H9 (cell line): Measurements from ENCODE around the gene HP1BP3. TPM values are rescaled to one million over a fixed set of nuclear protein-coding genes. Genes with fewer than 3 reads are reported as not detected.

Experiments
- DNase-seq: peaks from one replicate; pipeline ENCODE4 v3.0.0-alpha.2; 2017
- H2AFZ ChIP-seq: one replicate; pipeline ENCODE4 v1.6.1; 2013; ENCODE audit warnings: mild to moderate bottlenecking, low read length, control low read depth, moderate library complexity
- H2AK5ac ChIP-seq: 2 replicates; pipeline ENCODE4 v1.6.1; 2013; ENCODE audit warnings: low read length, control low read depth, mixed read lengths; ENCODE audit not compliant: insufficient read length
- H2BK120ac ChIP-seq: one replicate; pipeline ENCODE4 v1.6.1; 2013; ENCODE audit warnings: low read depth, mild to moderate bottlenecking, low read length, control low read depth, inconsistent platforms; ENCODE audit not compliant: poor library complexity, severe bottlenecking
- H2BK12ac ChIP-seq: 2 replicates; pipeline ENCODE4 v1.6.1; 2013; ENCODE audit warnings: low read length, control low read depth, mixed read lengths, low read depth; ENCODE audit not compliant: insufficient read length
- H2BK15ac ChIP-seq: 2 replicates; pipeline ENCODE4 v1.6.1; 2013; ENCODE audit warnings: low read depth, low read length, control low read depth
- H2BK20ac ChIP-seq: one replicate; pipeline ENCODE4 v1.6.1; 2013; ENCODE audit warnings: low read depth, mild to moderate bottlenecking, low read length, control low read depth, inconsistent platforms; ENCODE audit not compliant: poor library complexity, severe bottlenecking
- H2BK5ac ChIP-seq: 2 replicates; pipeline ENCODE4 v1.6.1; 2013; ENCODE audit warnings: low read length, control low read depth, mixed read lengths; ENCODE audit not compliant: insufficient read length
- H3K14ac ChIP-seq: 2 replicates; pipeline ENCODE4 v1.6.1; 2013; ENCODE audit warnings: low read length, control low read depth; ENCODE audit not compliant: insufficient read depth
- H3K18ac ChIP-seq: 2 replicates; pipeline ENCODE4 v1.6.1; 2013; ENCODE audit warnings: low read depth, mild to moderate bottlenecking, mixed read lengths, low read length, control low read depth; ENCODE audit not compliant: insufficient read length
- H3K23ac ChIP-seq: 2 replicates; pipeline ENCODE4 v1.6.1; 2013; ENCODE audit warnings: low read length, control low read depth, mixed read lengths, low read depth; ENCODE audit not compliant: insufficient read length
- H3K23me2 ChIP-seq: 2 replicates; pipeline ENCODE4 v1.6.1; 2013; ENCODE audit warnings: low read depth, mild to moderate bottlenecking, mixed read lengths, low read length, control low read depth; ENCODE audit not compliant: insufficient read length, poor library complexity, severe bottlenecking
- H3K27ac ChIP-seq: 2 replicates; pipeline ENCODE4 v1.5.1; 2013; ENCODE audit warnings: low read length, control low read depth, mixed read lengths, low read depth; ENCODE audit not compliant: insufficient read length
- H3K27me3 ChIP-seq: 2 replicates; pipeline ENCODE4 v1.6.1; 2013; ENCODE audit warnings: low read length, control low read depth, inconsistent platforms; ENCODE audit not compliant: insufficient read depth
- H3K4ac ChIP-seq: 2 replicates; pipeline ENCODE4 v1.6.1; 2013; ENCODE audit warnings: low read depth, mild to moderate bottlenecking, control low read depth, inconsistent platforms, low read length, moderate library complexity
- H3K4me1 ChIP-seq: 2 replicates; pipeline ENCODE4 v1.6.1; 2013; ENCODE audit warnings: low read length, control low read depth, inconsistent platforms; ENCODE audit not compliant: insufficient read depth
- H3K4me2 ChIP-seq: 2 replicates; pipeline ENCODE4 v1.6.1; 2013; ENCODE audit warnings: low read length, control low read depth, mixed read lengths; ENCODE audit not compliant: insufficient read length, insufficient read depth
- H3K56ac ChIP-seq: 2 replicates; pipeline ENCODE4 v1.6.1; 2013; ENCODE audit warnings: low read depth, mild to moderate bottlenecking, mixed read lengths, low read length, control low read depth; ENCODE audit not compliant: insufficient read length
- H3K79me1 ChIP-seq: 2 replicates; pipeline ENCODE4 v1.6.1; 2013; ENCODE audit warnings: low read depth, mild to moderate bottlenecking, moderate library complexity, low read length, control low read depth, inconsistent platforms; ENCODE audit not compliant: insufficient read depth, poor library complexity, severe bottlenecking
- H3K79me2 ChIP-seq: 2 replicates; pipeline ENCODE4 v1.6.1; 2013; ENCODE audit warnings: low read length, control low read depth, inconsistent platforms; ENCODE audit not compliant: insufficient read depth
- H3K9ac ChIP-seq: 2 replicates; pipeline ENCODE4 v1.6.1; 2013; ENCODE audit warnings: low read length, control low read depth, mixed read lengths; ENCODE audit not compliant: insufficient read length; ENCODE audit errors: extremely low read depth
- H3K9me3 ChIP-seq: one replicate; pipeline ENCODE4 v1.6.1; 2013; ENCODE audit warnings: low read depth, low read length, inconsistent platforms; ENCODE audit not compliant: control insufficient read depth
- H3T11ph ChIP-seq: one replicate; pipeline ENCODE4 v1.6.1; 2013; ENCODE audit warnings: mild to moderate bottlenecking, low read length, control low read depth, inconsistent platforms
- H4K20me1 ChIP-seq: one replicate; pipeline ENCODE4 v1.6.1; 2013; ENCODE audit not compliant: control insufficient read depth, insufficient read length, insufficient read depth
- H4K5ac ChIP-seq: 2 replicates; pipeline ENCODE4 v1.6.1; 2013; ENCODE audit warnings: low read depth, mild to moderate bottlenecking, mixed read lengths, low read length, control low read depth; ENCODE audit not compliant: insufficient read length
- H4K8ac ChIP-seq: replicated peaks from 2 replicates; pipeline ENCODE4 v1.6.1; 2013; ENCODE audit warnings: low read length, control low read depth, mixed read lengths, low read depth; ENCODE audit not compliant: insufficient read length
- H4K91ac ChIP-seq: 2 replicates; pipeline ENCODE4 v1.6.1; 2013; ENCODE audit warnings: low read depth, mild to moderate bottlenecking, moderate library complexity, mixed read lengths, low read length, control low read depth; ENCODE audit not compliant: insufficient read length
- H3K27ac Mint-ChIP-seq, 3 experiments: 2 replicates in 2 of 3; 3 replicates in 1 of 3; pipeline ENCODE4 v1.8.0; 2020 to 2021; ENCODE audit warnings: mixed read lengths in 3 of 3, mild to moderate bottlenecking in 1 of 3, moderate library complexity in 1 of 3
- H3K27me3 Mint-ChIP-seq: 2 replicates; pipeline ENCODE4 v1.8.0; 2021; ENCODE audit warnings: low read depth, mild to moderate bottlenecking, moderate library complexity, mixed read lengths
- H3K36me3 Mint-ChIP-seq, 3 experiments: 2 replicates in 2 of 3; 3 replicates in 1 of 3; pipeline ENCODE4 v1.8.0; 2020 to 2021; ENCODE audit warnings: low read depth in 3 of 3, mixed read lengths in 3 of 3; ENCODE audit not compliant: insufficient read depth in 1 of 3
- H3K4me1 Mint-ChIP-seq, 2 experiments: 2 replicates each; pipeline ENCODE4 v1.8.0; 2020; ENCODE audit warnings: mixed read lengths in 2 of 2
- H3K4me3 Mint-ChIP-seq, 2 experiments: 2 replicates in 1 of 2; 3 replicates in 1 of 2; pipeline ENCODE4 v1.8.0; 2020 to 2021; ENCODE audit warnings: mild to moderate bottlenecking in 2 of 2, mixed read lengths in 2 of 2, moderate library complexity in 1 of 2
- H3K9me3 Mint-ChIP-seq, 2 experiments: 2 replicates in 1 of 2; 3 replicates in 1 of 2; pipeline ENCODE4 v1.8.0; 2020; ENCODE audit warnings: mild to moderate bottlenecking in 2 of 2, mixed read lengths in 2 of 2, moderate library complexity in 1 of 2
- CTCF ChIP-seq: fragments of 200-600 bp; sonication (generic); conservative IDR thresholded peaks from 3 replicates; pipeline ENCODE4 v1.8.0; 2021; ENCODE audit warnings: antibody characterized with exemption, mild to moderate bottlenecking
- WGBS: extraction: QIAGEN DNeasy Blood & Tissue Kit; methylation state at CpG from one replicate; pipeline ENCODE4 v1.1.7; 2013; ENCODE audit warnings: missing lambda C conversion rate, low lambda C conversion rate, mixed read lengths; ENCODE audit not compliant: insufficient read length; ENCODE audit errors: extremely low coverage; 5-methylcytosine and 5-hydroxymethylcytosine counted together
- total RNA-seq: library from RNA; stranded (reverse); gene quantifications from 2 replicates; pipeline ENCODE4 v1.2.1, GENCODE V29; 2021

Gene HP1BP3
- total RNA-seq, 1 experiment from 2014 or later = 127 TPM

- Mint-ChIP-seq H3K36me3 (peaks cover 0 to 12% (median 5%) of the 10 kb centered on the region in 3 experiments; a peak in 4 of 7 replicates), H3K4me1 (peaks cover 0 to 10% of the 10 kb centered on the region in 2 experiments; a peak in 3 of 4 replicates), H3K4me3 (no peak overlapping the region; a peak in 1 of 5 replicates), H3K27me3 (peaks cover 6% of the 10 kb centered on the region), H3K27ac (peak overlapping the region in 1 of 3 experiments; percentile 81; a peak in 3 of 7 replicates), H3K9me3 (no peaks in the 10 kb centered on the region)
- no peak overlapping the region for H3K14ac ChIP-seq
- no peaks in the 10 kb centered on the region for H3K27me3 ChIP-seq
- H3K56ac ChIP-seq = no peak overlapping the region
- no peaks in the 10 kb centered on the region for H3K79me2 ChIP-seq
- no peak overlapping the region for H4K5ac ChIP-seq
- no peak overlapping the region for H3T11ph ChIP-seq
- H2BK120ac ChIP-seq = no peak overlapping the region
- H3K23ac ChIP-seq = no peak overlapping the region
- DNase-seq = no peak
- H2BK15ac ChIP-seq = no peak overlapping the region
- TF ChIP-seq CTCF = no peak
- no peak overlapping the region for H2AK5ac ChIP-seq
- H4K8ac ChIP-seq = no peak overlapping the region
- H3K9ac ChIP-seq = no peak overlapping the region
- H3K79me1 ChIP-seq = no peaks in the 10 kb centered on the region
- H4K20me1 ChIP-seq = no peaks in the 10 kb centered on the region
- no peak overlapping the region for H3K4me2 ChIP-seq
- no peak overlapping the region for H4K91ac ChIP-seq
- H3K4ac ChIP-seq = no peak overlapping the region
- H2BK12ac ChIP-seq = no peak overlapping the region
- H3K27ac ChIP-seq = no peak overlapping the region
- no peaks in the 10 kb centered on the region for H3K4me1 ChIP-seq
- no CpG with 5 or more reads among the region's 9 CpGs for WGBS
- H2AFZ ChIP-seq = no peak overlapping the region
- H3K18ac ChIP-seq = no peak overlapping the region
- H3K23me2 ChIP-seq = peaks cover 6% of the 10 kb centered on the region
- no peak overlapping the region for H2BK20ac ChIP-seq
- no peaks in the 10 kb centered on the region for H3K9me3 ChIP-seq
- no peak overlapping the region for H2BK5ac ChIP-seq
These were observed 85.7 kb downstream of the HP1BP3 start for GRCh38 chr1:20701446-20701845.
